HCT116 (cell line): Measurements from ENCODE around the gene KRTAP9-9. TPM values are rescaled to one million over a fixed set of nuclear protein-coding genes. Genes with fewer than 3 reads are reported as not detected.
"Not testable (repeated sequence)": the region's sequence is repeated elsewhere in the genome, so short reads cannot be mapped to it uniquely, and the experiment has no call there.

Experiments used
- ATAC-seq: fragments of 200-7000 bp; cut with Tn5 transposase; 2 replicates; pipeline ENCODE4 v1.9.1; 2020; ENCODE audit warnings: mild to moderate bottlenecking, moderate library complexity
- BruUV-seq: library from RNA; stranded (reverse); fragments of 400-500 nt; replicated peaks from 2 replicates; lab custom pipeline; 2021; lab: Mats Ljungman, UMichigan
- CTCF ChIA-PET: fragments of 300-600 bp; sonication (Branson Sonifier 250); formaldehyde crosslinking; loops from one replicate; lab custom pipeline; 2021; ENCODE audit warnings: antibody characterized with exemption; lab: Charles Lee
- POLR2A ChIA-PET: fragments of 300-600, 350-600 bp; sonication (Branson Sonifier 250); formaldehyde crosslinking; loops from one replicate; lab custom pipeline; 2021; ENCODE audit warnings: antibody characterized with exemption; lab: Charles Lee
- RAD21 ChIA-PET, 2 experiments: fragments of 300-600 bp; sonication (Branson Sonifier 250); formaldehyde crosslinking; loops; one replicate each; lab custom pipeline; 2023; ENCODE audit warnings: low total read pairs in 2 of 2; ENCODE audit not compliant: uncharacterized antibody in 2 of 2, unreplicated experiment in 2 of 2, low non-redundant PET in 1 of 2; lab: Charles Lee
- DNase-seq: peaks from one replicate; pipeline ENCODE4 v3.0.0-alpha.2; 2010; ENCODE audit warnings: low read depth, low spot score
- H2AFZ ChIP-seq: fragments of 200-600 bp; shearing (Covaris generic), sonication (generic); 2 replicates; pipeline ENCODE4 v1.6.1; 2017; ENCODE audit warnings: low read depth, mixed run types, mixed read lengths, antibody characterized with exemption, low read length; ENCODE audit not compliant: poor library complexity, severe bottlenecking
- H3K27ac ChIP-seq: 2 replicates; pipeline ENCODE4 v1.5.1; 2012; ENCODE audit warnings: low read depth, low read length
- H3K27me3 ChIP-seq: fragments of 200-600 bp; sonication (generic); 2 replicates; pipeline ENCODE4 v1.6.1; 2016; ENCODE audit warnings: mixed run types, low read length, mixed read lengths; ENCODE audit not compliant: insufficient read depth
- H3K36me3 ChIP-seq, 2 experiments: fragments of 200-500 bp in 1 of 2; fragments of 200-600 bp in 1 of 2; sonication (Bioruptor generic) in 1 of 2; sonication (generic) in 1 of 2; 2 replicates each; pipeline versions ENCODE4 v1.5.1 to v1.6.1; 2014 to 2016; ENCODE audit warnings: low read length in 2 of 2, inconsistent platforms in 1 of 2, mixed read lengths in 1 of 2, mixed run types in 1 of 2; ENCODE audit not compliant: insufficient read depth in 2 of 2, control insufficient read depth in 1 of 2
- H3K4me1 ChIP-seq, 2 experiments: fragments of 200-600 bp in 1 of 2; sonication (generic) in 1 of 2; 2 replicates each; pipeline versions ENCODE4 v1.5.1 to v1.6.1; 2012 to 2017; ENCODE audit warnings: low read length in 2 of 2, inconsistent platforms in 1 of 2, mild to moderate bottlenecking in 1 of 2, mixed read lengths in 1 of 2, mixed run types in 1 of 2, moderate library complexity in 1 of 2; ENCODE audit not compliant: insufficient read depth in 2 of 2, control insufficient read depth in 1 of 2
- H3K4me2 ChIP-seq: fragments of 200-600 bp; sonication (generic); 2 replicates; pipeline ENCODE4 v1.6.1; 2017; ENCODE audit warnings: mixed run types, low read length, mixed read lengths
- H3K4me3 ChIP-seq, 2 experiments: fragments of 200-600 bp in 1 of 2; sonication (generic) in 1 of 2; replicated peaks in 1 of 2; 2 replicates each; pipeline ENCODE4 v1.5.1; 2011 to 2016; ENCODE audit warnings: low read length in 2 of 2, control low read depth in 1 of 2, low read depth in 1 of 2, mild to moderate bottlenecking in 1 of 2, mixed read lengths in 1 of 2, mixed run types in 1 of 2
- H3K79me2 ChIP-seq: fragments of 200-600 bp; sonication (generic); 2 replicates; pipeline ENCODE4 v1.6.1; 2017; ENCODE audit warnings: mild to moderate bottlenecking, mixed run types, low read length, moderate library complexity, mixed read lengths; ENCODE audit not compliant: insufficient read depth
- H3K9ac ChIP-seq: fragments of 200-600 bp; sonication (generic); 2 replicates; pipeline ENCODE4 v1.6.1; 2016; ENCODE audit warnings: low read length, mixed read lengths
- H3K9me2 ChIP-seq: fragments of 200-600 bp; sonication (generic), shearing (Covaris generic); 2 replicates; pipeline ENCODE4 v1.6.1; 2017; ENCODE audit warnings: mixed run types, mild to moderate bottlenecking, moderate library complexity; ENCODE audit not compliant: insufficient read depth
- H3K9me3 ChIP-seq, 2 experiments: fragments of 200-500 bp in 1 of 2; fragments of 200-600 bp in 1 of 2; sonication (Bioruptor generic) in 1 of 2; sonication (generic) in 1 of 2; 2 replicates each; pipeline ENCODE4 v1.6.1; 2014 to 2017; ENCODE audit warnings: low read length in 2 of 2, mixed read lengths in 2 of 2, inconsistent platforms in 1 of 2, low read depth in 1 of 2, mild to moderate bottlenecking in 1 of 2, mixed run types in 1 of 2, moderate library complexity in 1 of 2; ENCODE audit not compliant: control insufficient read depth in 1 of 2, insufficient read depth in 1 of 2
- H4K20me1 ChIP-seq: fragments of 200-600 bp; sonication (generic), shearing (Covaris generic); 2 replicates; pipeline ENCODE4 v1.6.1; 2017; ENCODE audit warnings: mixed run types, mild to moderate bottlenecking, moderate library complexity; ENCODE audit not compliant: insufficient read depth
- ATF3 ChIP-seq: IDR thresholded peaks from 2 replicates; pipeline ENCODE4 v1.6.1; 2012
- CBX3 ChIP-seq: IDR thresholded peaks from 2 replicates; pipeline ENCODE4 v1.6.1; 2012; ENCODE audit warnings: low read depth
- CTCF ChIP-seq, 3 experiments: fragments of 200-600 bp in 1 of 3; sonication (generic) in 1 of 3; IDR thresholded peaks in 2 of 3; conservative IDR thresholded peaks in 1 of 3; 2 replicates each; pipeline ENCODE4 v1.5.1; 2012 to 2017; ENCODE audit warnings: low read depth in 2 of 3, low read length in 2 of 3, antibody characterized with exemption in 1 of 3, borderline replicate concordance in 1 of 3, control low read depth in 1 of 3, mild to moderate bottlenecking in 1 of 3, mixed read lengths in 1 of 3, mixed run types in 1 of 3, moderate library complexity in 1 of 3; ENCODE audit not compliant: insufficient read depth in 1 of 3
- EGR1 ChIP-seq: IDR thresholded peaks from 2 replicates; pipeline ENCODE4 v1.6.1; 2012; ENCODE audit warnings: low read depth
- ELF1 ChIP-seq: IDR thresholded peaks from 2 replicates; pipeline ENCODE4 v1.6.1; 2012; ENCODE audit warnings: low read depth, borderline replicate concordance
- EZH2phosphoT487 ChIP-seq: fragments of 200-600 bp; IDR thresholded peaks from 2 replicates; pipeline ENCODE4 v1.6.1; 2018; ENCODE audit warnings: antibody characterized with exemption, borderline replicate concordance
- FOSL1 ChIP-seq: IDR thresholded peaks from 2 replicates; pipeline ENCODE4 v1.6.1; 2012; ENCODE audit warnings: low read depth
- POLR2A ChIP-seq: IDR thresholded peaks from 2 replicates; pipeline ENCODE4 v1.7.0; 2011; ENCODE audit warnings: borderline replicate concordance; ENCODE audit not compliant: insufficient read depth, insufficient read length; ENCODE audit errors: extremely low read depth
- POLR2AphosphoS5 ChIP-seq: IDR thresholded peaks from 2 replicates; pipeline ENCODE4 v1.6.1; 2011; ENCODE audit warnings: mild to moderate bottlenecking, low read depth, low read length, moderate library complexity
- RAD21 ChIP-seq: IDR thresholded peaks from 2 replicates; pipeline ENCODE4 v1.6.1; 2012; ENCODE audit warnings: low read depth, mild to moderate bottlenecking
- REST ChIP-seq: IDR thresholded peaks from 2 replicates; pipeline ENCODE4 v1.6.1; 2012; ENCODE audit warnings: low read depth
- SP1 ChIP-seq: IDR thresholded peaks from 2 replicates; pipeline ENCODE4 v1.6.1; 2012; ENCODE audit warnings: low read depth
- SRF ChIP-seq: IDR thresholded peaks from 2 replicates; pipeline ENCODE4 v1.6.1; 2012; ENCODE audit warnings: low read depth
- TCF7L2 ChIP-seq: IDR thresholded peaks from 2 replicates; pipeline ENCODE4 v1.7.0; 2011; ENCODE audit warnings: borderline replicate concordance, inconsistent platforms; ENCODE audit not compliant: insufficient read depth, insufficient read length; ENCODE audit errors: extremely low read depth
- YY1 ChIP-seq: IDR thresholded peaks from 2 replicates; pipeline ENCODE4 v1.6.1; 2011; ENCODE audit warnings: low read length, low read depth, moderate library complexity, mild to moderate bottlenecking; ENCODE audit not compliant: insufficient replicate concordance; ENCODE audit errors: extremely low read depth
- ZFX ChIP-seq: fragments of 450-650 bp; IDR thresholded peaks from 2 replicates; pipeline ENCODE4 v1.6.1; 2017
- ZNF274 ChIP-seq: fragments of 200-500 bp; sonication (Bioruptor generic); IDR thresholded peaks from 2 replicates; pipeline ENCODE4 v1.6.1; 2014; ENCODE audit warnings: mild to moderate bottlenecking, low read depth, low read length, inconsistent platforms
- intact Hi-C: fragments of 100-400 bp; cut with micrococcal nuclease; formaldehyde crosslinking; loops from 2 replicates; pipeline ENCODE4 v1.10.0; 2022
- total RNA-seq: library from RNA; stranded (reverse); gene quantifications from one replicate; pipeline ENCODE4 v1.2.1, GENCODE V29; 2021; ENCODE audit not compliant: unreplicated experiment

Gene KRTAP9-9
- total RNA-seq, 1 experiment from 2014 or later = not detected

- H2AFZ ChIP-seq, H3K9me2 ChIP-seq, POLR2A ChIA-PET, H3K27ac ChIP-seq, H3K4me3 ChIP-seq, H3K36me3 ChIP-seq, H3K4me2 ChIP-seq, H3K79me2 ChIP-seq, RAD21 ChIA-PET, H3K9ac ChIP-seq, DNase-seq, intact Hi-C loops, H3K4me1 ChIP-seq, H4K20me1 ChIP-seq, H3K27me3 ChIP-seq, ATAC-seq, H3K9me3 ChIP-seq, CTCF ChIA-PET, BruUV-seq: not testable (repeated sequence)
Observed at GRCh38 chr17:41271323-41271722, 16.1 kb downstream of the KRTAP9-9 start.

- H3K79me2 ChIP-seq = no peaks in the 10 kb centered on the region
- H3K9me2 ChIP-seq = no peaks in the 10 kb centered on the region
- DNase-seq (no peak), ATAC-seq (no peak)
- no peaks in the 10 kb centered on the region for H3K4me1 ChIP-seq
- no peaks in the 10 kb centered on the region for H3K36me3 ChIP-seq
- H4K20me1 ChIP-seq = no peaks in the 10 kb centered on the region
- no peaks in the 10 kb centered on the region for H3K27me3 ChIP-seq
- H3K9ac ChIP-seq = no peak overlapping the region
- no peak overlapping the region for H3K4me2 ChIP-seq
- intact Hi-C loops = no loop called here
- no peak overlapping the region for H3K4me3 ChIP-seq
- ChIA-PET POLR2A (no interaction called here), CTCF (no interaction called here), RAD21 (no interaction called here)
- no peaks in the 10 kb centered on the region for H3K9me3 ChIP-seq
- no peak overlapping the region for H2AFZ ChIP-seq
- H3K27ac ChIP-seq = no peak overlapping the region
- BruUV-seq = no TSS peak
- TF ChIP-seq TCF7L2 (no peak), CTCF (IDR thresholded peaks at IDR 0.05 in 2 of 3, conservative IDR thresholded peaks at IDR 0.05 in 1 of 3; ENCODE audit: borderline replicate concordance in 1 of 3, insufficient read depth in 1 of 3, low read depth in 2 of 3, low read length in 2 of 3) (no peak), EGR1 (no peak), POLR2AphosphoS5 (no peak), CBX3 (no peak), EZH2phosphoT487 (no peak), ATF3 (no peak), YY1 (no peak), REST (no peak), ZNF274 (no peak), POLR2A (no peak), SP1 (no peak), RAD21 (no peak), SRF (no peak), ELF1 (no peak), ZFX (no peak), FOSL1 (no peak)
Observed at GRCh38 chr17:41271858-41272257, 16.7 kb downstream of the KRTAP9-9 start.
